SK-N-SH (cell line): ENCODE data around the gene PDE11A. TPM values are rescaled to one million over a fixed set of nuclear protein-coding genes. Genes with fewer than 3 reads are reported as not detected.

Experiments used
- CTCF ChIA-PET: fragments of 300-600, 350-600 bp; formaldehyde crosslinking; extraction: SDS; loops from one replicate; lab custom pipeline; 2021; lab: Yijun Ruan, JAX
- POLR2A ChIA-PET: fragments of 350-600 bp; sonication (Branson Sonifier 250); formaldehyde crosslinking; extraction: SDS; loops from one replicate; lab custom pipeline; 2020; ENCODE audit warnings: antibody characterized with exemption, inconsistent platforms; lab: Yijun Ruan, JAX
- DNase-seq: peaks from one replicate; pipeline ENCODE4 v3.0.0; 2012
- H2AFZ ChIP-seq: fragments of 200-600 bp; sonication (generic); 2 replicates; pipeline ENCODE4 v1.8.1; 2016; ENCODE audit warnings: antibody characterized with exemption, mild to moderate bottlenecking, low read depth
- H3F3A ChIP-seq: fragments of 200-600 bp; sonication (generic); replicated peaks from 2 replicates; pipeline ENCODE3; 2016; ENCODE audit warnings: antibody characterized with exemption, mild to moderate bottlenecking; ENCODE audit not compliant: insufficient read depth
- H3K27ac ChIP-seq, 2 experiments: fragments of 200-500 bp in 1 of 2; fragments of 200-600 bp in 1 of 2; sonication (Bioruptor generic) in 1 of 2; sonication (generic), shearing (Covaris generic) in 1 of 2; 2 replicates each; pipeline versions ENCODE4 v1.5.1 to v1.6.1; 2014 to 2016; ENCODE audit warnings: low read depth in 2 of 2, inconsistent platforms in 1 of 2, low read length in 1 of 2, mild to moderate bottlenecking in 1 of 2, mixed read lengths in 1 of 2
- H3K27me3 ChIP-seq: fragments of 200-600 bp; sonication (generic), shearing (Covaris generic); 2 replicates; pipeline ENCODE4 v1.6.1; 2016; ENCODE audit warnings: mixed run types; ENCODE audit not compliant: insufficient read depth
- H3K36me3 ChIP-seq, 2 experiments: fragments of 200-500 bp in 1 of 2; fragments of 200-600 bp in 1 of 2; sonication (Bioruptor generic) in 1 of 2; sonication (generic) in 1 of 2; replicated peaks in 1 of 2; 2 replicates each; pipeline versions ENCODE3 to v1.5.1; 2014 to 2016; ENCODE audit warnings: low read length in 1 of 2, mild to moderate bottlenecking in 1 of 2; ENCODE audit not compliant: insufficient read depth in 2 of 2, control insufficient read depth in 1 of 2
- H3K4me1 ChIP-seq, 2 experiments: fragments of 200-500 bp in 1 of 2; fragments of 200-600 bp in 1 of 2; sonication (Bioruptor generic) in 1 of 2; sonication (generic), shearing (Covaris generic) in 1 of 2; 2 replicates each; pipeline versions ENCODE4 v1.5.1 to v1.6.1; 2014 to 2016; ENCODE audit warnings: low read depth in 1 of 2, low read length in 1 of 2, mixed run types in 1 of 2; ENCODE audit not compliant: insufficient read depth in 2 of 2, control insufficient read depth in 1 of 2
- H3K4me2 ChIP-seq: fragments of 200-600 bp; sonication (generic), shearing (Covaris generic); 2 replicates; pipeline ENCODE4 v1.6.1; 2017; ENCODE audit warnings: mixed run types
- H3K4me3 ChIP-seq, 2 experiments: fragments of 200-500 bp in 1 of 2; fragments of 200-600 bp in 1 of 2; sonication (Bioruptor generic) in 1 of 2; sonication (generic), shearing (Covaris generic) in 1 of 2; 2 replicates each; pipeline versions ENCODE4 v1.5.1 to v1.8.1; 2014 to 2016; ENCODE audit warnings: low read depth in 2 of 2, inconsistent platforms in 1 of 2, low read length in 1 of 2, mild to moderate bottlenecking in 1 of 2, mixed read lengths in 1 of 2, moderate library complexity in 1 of 2
- H3K79me2 ChIP-seq: fragments of 200-600 bp; sonication (generic); 2 replicates; pipeline ENCODE4 v1.8.1; 2017; ENCODE audit warnings: mild to moderate bottlenecking; ENCODE audit not compliant: insufficient read depth
- H3K9ac ChIP-seq: fragments of 200-600 bp; sonication (generic); 2 replicates; pipeline ENCODE4 v1.6.1; 2017; ENCODE audit warnings: mixed run types
- H3K9me2 ChIP-seq: fragments of 200-600 bp; sonication (generic); 2 replicates; pipeline ENCODE4 v1.6.1; 2017; ENCODE audit warnings: mixed run types
- H3K9me3 ChIP-seq: fragments of 200-600 bp; sonication (generic); 2 replicates; pipeline ENCODE4 v1.6.1; 2017; ENCODE audit warnings: mixed run types, mild to moderate bottlenecking, moderate library complexity
- H4K20me1 ChIP-seq: fragments of 200-600 bp; sonication (generic); 2 replicates; pipeline ENCODE4 v1.6.1; 2017; ENCODE audit warnings: mild to moderate bottlenecking, mixed run types; ENCODE audit not compliant: insufficient read depth
- CHD2 ChIP-seq: fragments of 150-350 bp; IDR thresholded peaks from 2 replicates; pipeline ENCODE4 v1.6.1; 2018; ENCODE audit warnings: low read length; ENCODE audit not compliant: partially characterized antibody
- CTCF ChIP-seq: fragments of 200-600 bp; sonication (generic); IDR thresholded peaks from 2 replicates; pipeline ENCODE4 v1.6.1; 2017; ENCODE audit warnings: antibody characterized with exemption, mild to moderate bottlenecking, moderate library complexity
- EP300 ChIP-seq, 2 experiments: IDR thresholded peaks; 2 replicates each; pipeline versions ENCODE4 v1.4.0 to v1.6.1; 2012; ENCODE audit warnings: borderline replicate concordance in 1 of 2, low read depth in 1 of 2, low read length in 1 of 2
- EZH2phosphoT487 ChIP-seq: fragments of 200-600 bp; sonication (generic); IDR thresholded peaks from 2 replicates; pipeline ENCODE4 v1.6.1; 2017; ENCODE audit warnings: low read depth, mixed run types, mild to moderate bottlenecking, antibody characterized with exemption, moderate library complexity, borderline replicate concordance
- FOXM1 ChIP-seq: IDR thresholded peaks from 2 replicates; pipeline ENCODE4 v1.4.0; 2012; ENCODE audit warnings: low read depth, mild to moderate bottlenecking
- GABPA ChIP-seq: IDR thresholded peaks from 2 replicates; pipeline ENCODE4 v1.4.0; 2012; ENCODE audit warnings: low read depth, mild to moderate bottlenecking
- GATA2 ChIP-seq: sonication (generic); formaldehyde crosslinking; IDR thresholded peaks from 2 replicates; pipeline ENCODE4 v1.5.0; 2020; ENCODE audit warnings: mild to moderate bottlenecking, missing genetic modification reagents
- IRF3 ChIP-seq: fragments of 150-350 bp; IDR thresholded peaks from 2 replicates; pipeline ENCODE4 v1.6.1; 2016; ENCODE audit warnings: mild to moderate bottlenecking, low read depth, low read length
- MAX ChIP-seq: IDR thresholded peaks from 2 replicates; pipeline ENCODE4 v1.4.0; 2012; ENCODE audit warnings: low read depth
- MEF2A ChIP-seq: IDR thresholded peaks from 2 replicates; pipeline ENCODE4 v1.4.0; 2012; ENCODE audit warnings: low read depth, borderline replicate concordance
- MXI1 ChIP-seq: IDR thresholded peaks from 2 replicates; pipeline ENCODE4 v1.6.1; 2012; ENCODE audit warnings: mild to moderate bottlenecking, low read depth, low read length, improper control_type of control experiment
- REST ChIP-seq: IDR thresholded peaks from 2 replicates; pipeline ENCODE4 v1.6.1; 2012; ENCODE audit warnings: mild to moderate bottlenecking, low read depth, low read length, moderate library complexity
- RXRA ChIP-seq: IDR thresholded peaks from 2 replicates; pipeline ENCODE4 v1.4.0; 2012; ENCODE audit warnings: low read depth, mild to moderate bottlenecking, borderline replicate concordance
- SIN3A ChIP-seq: IDR thresholded peaks from 2 replicates; pipeline ENCODE4 v1.6.1; 2012; ENCODE audit warnings: low read depth, mild to moderate bottlenecking, low read length, moderate library complexity, borderline replicate concordance
- TCF12 ChIP-seq: IDR thresholded peaks from 2 replicates; pipeline ENCODE4 v1.4.0; 2012
- polyA plus RNA-seq, 3 experiments: library from polyadenylated mRNA; depleted of rRNA; stranded (reverse); fragments of >200 nt; gene quantifications; 2 replicates each; pipeline ENCODE4 v1.2.3, GENCODE V29; 2012

Gene PDE11A
- polyA plus RNA-seq, 1 of the 3 experiments (the other 2 are of a cell fraction) = 0.10 TPM

- no peaks in the 10 kb centered on the region for H3K27me3 ChIP-seq
- H3K4me2 ChIP-seq = no peak overlapping the region; the same call in 1 of the 2 replicates
- CTCF ChIA-PET = interaction anchor here (1.0 to 2.4 kb wide), 3 partner anchors 10 to 18 kb away, joined by 3 to 10 read pairs (median 6); no protein-coding TSS in a partner anchor
- H3F3A ChIP-seq = no peaks in the 10 kb centered on the region
- H3K9ac ChIP-seq = no peak overlapping the region
- H3K9me3 ChIP-seq = no peaks in the 10 kb centered on the region
- POLR2A ChIA-PET = no interaction called here
- H3K27ac ChIP-seq = no peak overlapping the region; a peak in 1 of 4 replicates
- no peaks in the 10 kb centered on the region for H3K9me2 ChIP-seq
- H4K20me1 ChIP-seq = no peaks in the 10 kb centered on the region
- H3K36me3 ChIP-seq = no peaks in the 10 kb centered on the region
- H3K79me2 ChIP-seq = no peaks in the 10 kb centered on the region
- no peak overlapping the region for H3K4me3 ChIP-seq
- H3K4me1 ChIP-seq = no peaks in the 10 kb centered on the region; a peak in 2 of 4 replicates
- no peak overlapping the region for H2AFZ ChIP-seq
- TF ChIP-seq TCF12 (no peak), EP300 (IDR thresholded peaks at IDR 0.05; ENCODE audit: borderline replicate concordance in 1 of 2, low read depth in 1 of 2, low read length in 1 of 2) (no peak), GABPA (no peak), EZH2phosphoT487 (no peak), CTCF (no peak), GATA2 (CRISPR knock-in tag) (no peak), FOXM1 (no peak), IRF3 (no peak), RXRA (no peak), MAX (no peak), MEF2A (no peak), REST (no peak), SIN3A (no peak), CHD2 (no peak), MXI1 (no peak)
- DNase-seq = no peak
Observed at GRCh38 chr2:177783091-177783490, 289.5 kb downstream of the PDE11A start.
